HCT116 (cell line): ENCODE data around the gene CERK. TPM values are rescaled to one million over a fixed set of nuclear protein-coding genes. Genes with fewer than 3 reads are reported as not detected.

Source experiments
- ATAC-seq: fragments of 200-7000 bp; cut with Tn5 transposase; 2 replicates; pipeline ENCODE4 v1.9.1; 2020; ENCODE audit warnings: mild to moderate bottlenecking, moderate library complexity
- BruUV-seq: library from RNA; stranded (reverse); fragments of 400-500 nt; replicated peaks from 2 replicates; lab custom pipeline; 2021; lab: Mats Ljungman, UMichigan
- CTCF ChIA-PET: fragments of 300-600 bp; sonication (Branson Sonifier 250); formaldehyde crosslinking; loops from one replicate; lab custom pipeline; 2021; ENCODE audit warnings: antibody characterized with exemption; lab: Charles Lee
- POLR2A ChIA-PET: fragments of 300-600, 350-600 bp; sonication (Branson Sonifier 250); formaldehyde crosslinking; loops from one replicate; lab custom pipeline; 2021; ENCODE audit warnings: antibody characterized with exemption; lab: Charles Lee
- RAD21 ChIA-PET, 2 experiments: fragments of 300-600 bp; sonication (Branson Sonifier 250); formaldehyde crosslinking; loops; one replicate each; lab custom pipeline; 2023; ENCODE audit warnings: low total read pairs in 2 of 2; ENCODE audit not compliant: uncharacterized antibody in 2 of 2, unreplicated experiment in 2 of 2, low non-redundant PET in 1 of 2; lab: Charles Lee
- DNase-seq: peaks from one replicate; pipeline ENCODE4 v3.0.0-alpha.2; 2010; ENCODE audit warnings: low read depth, low spot score
- H2AFZ ChIP-seq: fragments of 200-600 bp; shearing (Covaris generic), sonication (generic); 2 replicates; pipeline ENCODE4 v1.6.1; 2017; ENCODE audit warnings: low read depth, mixed run types, mixed read lengths, antibody characterized with exemption, low read length; ENCODE audit not compliant: poor library complexity, severe bottlenecking
- H3K27ac ChIP-seq: 2 replicates; pipeline ENCODE4 v1.5.1; 2012; ENCODE audit warnings: low read depth, low read length
- H3K27me3 ChIP-seq: fragments of 200-600 bp; sonication (generic); 2 replicates; pipeline ENCODE4 v1.6.1; 2016; ENCODE audit warnings: mixed run types, low read length, mixed read lengths; ENCODE audit not compliant: insufficient read depth
- H3K36me3 ChIP-seq, 2 experiments: fragments of 200-500 bp in 1 of 2; fragments of 200-600 bp in 1 of 2; sonication (Bioruptor generic) in 1 of 2; sonication (generic) in 1 of 2; 2 replicates each; pipeline versions ENCODE4 v1.5.1 to v1.6.1; 2014 to 2016; ENCODE audit warnings: low read length in 2 of 2, inconsistent platforms in 1 of 2, mixed read lengths in 1 of 2, mixed run types in 1 of 2; ENCODE audit not compliant: insufficient read depth in 2 of 2, control insufficient read depth in 1 of 2
- H3K4me1 ChIP-seq, 2 experiments: fragments of 200-600 bp in 1 of 2; sonication (generic) in 1 of 2; 2 replicates each; pipeline versions ENCODE4 v1.5.1 to v1.6.1; 2012 to 2017; ENCODE audit warnings: low read length in 2 of 2, inconsistent platforms in 1 of 2, mild to moderate bottlenecking in 1 of 2, mixed read lengths in 1 of 2, mixed run types in 1 of 2, moderate library complexity in 1 of 2; ENCODE audit not compliant: insufficient read depth in 2 of 2, control insufficient read depth in 1 of 2
- H3K4me2 ChIP-seq: fragments of 200-600 bp; sonication (generic); 2 replicates; pipeline ENCODE4 v1.6.1; 2017; ENCODE audit warnings: mixed run types, low read length, mixed read lengths
- H3K4me3 ChIP-seq, 2 experiments: fragments of 200-600 bp in 1 of 2; sonication (generic) in 1 of 2; replicated peaks in 1 of 2; 2 replicates each; pipeline ENCODE4 v1.5.1; 2011 to 2016; ENCODE audit warnings: low read length in 2 of 2, control low read depth in 1 of 2, low read depth in 1 of 2, mild to moderate bottlenecking in 1 of 2, mixed read lengths in 1 of 2, mixed run types in 1 of 2
- H3K79me2 ChIP-seq: fragments of 200-600 bp; sonication (generic); 2 replicates; pipeline ENCODE4 v1.6.1; 2017; ENCODE audit warnings: mild to moderate bottlenecking, mixed run types, low read length, moderate library complexity, mixed read lengths; ENCODE audit not compliant: insufficient read depth
- H3K9ac ChIP-seq: fragments of 200-600 bp; sonication (generic); 2 replicates; pipeline ENCODE4 v1.6.1; 2016; ENCODE audit warnings: low read length, mixed read lengths
- H3K9me2 ChIP-seq: fragments of 200-600 bp; sonication (generic), shearing (Covaris generic); 2 replicates; pipeline ENCODE4 v1.6.1; 2017; ENCODE audit warnings: mixed run types, mild to moderate bottlenecking, moderate library complexity; ENCODE audit not compliant: insufficient read depth
- H3K9me3 ChIP-seq, 2 experiments: fragments of 200-500 bp in 1 of 2; fragments of 200-600 bp in 1 of 2; sonication (Bioruptor generic) in 1 of 2; sonication (generic) in 1 of 2; 2 replicates each; pipeline ENCODE4 v1.6.1; 2014 to 2017; ENCODE audit warnings: low read length in 2 of 2, mixed read lengths in 2 of 2, inconsistent platforms in 1 of 2, low read depth in 1 of 2, mild to moderate bottlenecking in 1 of 2, mixed run types in 1 of 2, moderate library complexity in 1 of 2; ENCODE audit not compliant: control insufficient read depth in 1 of 2, insufficient read depth in 1 of 2
- H4K20me1 ChIP-seq: fragments of 200-600 bp; sonication (generic), shearing (Covaris generic); 2 replicates; pipeline ENCODE4 v1.6.1; 2017; ENCODE audit warnings: mixed run types, mild to moderate bottlenecking, moderate library complexity; ENCODE audit not compliant: insufficient read depth
- CBX3 ChIP-seq: IDR thresholded peaks from 2 replicates; pipeline ENCODE4 v1.6.1; 2012; ENCODE audit warnings: low read depth
- CEBPB ChIP-seq: IDR thresholded peaks from 2 replicates; pipeline ENCODE4 v1.6.1; 2012; ENCODE audit warnings: low read depth
- EGR1 ChIP-seq: IDR thresholded peaks from 2 replicates; pipeline ENCODE4 v1.6.1; 2012; ENCODE audit warnings: low read depth
- EZH2 ChIP-seq: fragments of 200-600 bp; sonication (generic); IDR thresholded peaks from 2 replicates; pipeline ENCODE4 v1.6.1; 2017; ENCODE audit warnings: antibody characterized with exemption, mixed run types
- EZH2phosphoT487 ChIP-seq: fragments of 200-600 bp; IDR thresholded peaks from 2 replicates; pipeline ENCODE4 v1.6.1; 2018; ENCODE audit warnings: antibody characterized with exemption, borderline replicate concordance
- FOSL1 ChIP-seq: IDR thresholded peaks from 2 replicates; pipeline ENCODE4 v1.6.1; 2012; ENCODE audit warnings: low read depth
- JUND ChIP-seq: IDR thresholded peaks from 2 replicates; pipeline ENCODE4 v1.6.1; 2012
- POLR2A ChIP-seq: IDR thresholded peaks from 2 replicates; pipeline ENCODE4 v1.7.0; 2011; ENCODE audit warnings: borderline replicate concordance; ENCODE audit not compliant: insufficient read depth, insufficient read length; ENCODE audit errors: extremely low read depth
- SRF ChIP-seq: IDR thresholded peaks from 2 replicates; pipeline ENCODE4 v1.6.1; 2012; ENCODE audit warnings: low read depth
- ZBTB33 ChIP-seq: IDR thresholded peaks from 2 replicates; pipeline ENCODE4 v1.6.1; 2011; ENCODE audit warnings: mild to moderate bottlenecking, low read length, moderate library complexity; ENCODE audit not compliant: insufficient replicate concordance; ENCODE audit errors: extremely low read depth
- intact Hi-C: fragments of 100-400 bp; cut with micrococcal nuclease; formaldehyde crosslinking; loops from 2 replicates; pipeline ENCODE4 v1.10.0; 2022
- total RNA-seq: library from RNA; stranded (reverse); gene quantifications from one replicate; pipeline ENCODE4 v1.2.1, GENCODE V29; 2021; ENCODE audit not compliant: unreplicated experiment

CERK gene
- total RNA-seq, 1 experiment from 2014 or later, result 35.0 TPM

GRCh38 chr22:46666577-46667244 lies 71.3 kb downstream of the CERK start:
- no peak for ATAC-seq
- TF ChIP-seq POLR2A, result no peak
- TF ChIP-seq JUND, result no peak
- no peak for TF ChIP-seq CEBPB
- TF ChIP-seq EZH2phosphoT487, result no peak
- TF ChIP-seq EGR1, result no peak
- TF ChIP-seq EZH2, result no peak
- no peak for TF ChIP-seq ZBTB33
- no peak for TF ChIP-seq CBX3
- TF ChIP-seq FOSL1, result no peak
- TF ChIP-seq SRF, result no peak
- H3K36me3 ChIP-seq, result no peaks in the 10 kb centered on the region
- ChIA-PET POLR2A (no interaction called here), RAD21 (no interaction called here), CTCF (no interaction called here)
- H3K9me3 ChIP-seq, result no peaks in the 10 kb centered on the region
- peaks cover 4 to 6% of the 10 kb centered on the region in 2 experiments for H3K4me1 ChIP-seq
- H2AFZ ChIP-seq, result no peak overlapping the region
- no peak overlapping the region for H3K4me2 ChIP-seq
- BruUV-seq, result no TSS peak
- H3K9ac ChIP-seq, result no peak overlapping the region
- H3K4me3 ChIP-seq, result no peak overlapping the region
- no peaks in the 10 kb centered on the region for H3K79me2 ChIP-seq
- no peaks in the 10 kb centered on the region for H3K27me3 ChIP-seq
- no peak for DNase-seq
- no peak overlapping the region for H3K27ac ChIP-seq
- H3K9me2 ChIP-seq, result no peaks in the 10 kb centered on the region
- no peaks in the 10 kb centered on the region for H4K20me1 ChIP-seq
- intact Hi-C loops, result no loop called here
